HG03060 (cell line): ENCODE measurements around the gene POTEF.
A peak's percentile ranks its signal among the peaks of the same experiment; 100 is the strongest.
"Not testable (repeated sequence)": the region's sequence is repeated elsewhere in the genome, so short reads cannot be mapped to it uniquely, and the experiment has no call there.

Experiments
- ATAC-seq: cut with Tn5 transposase; IDR thresholded peaks from one replicate; pipeline ENCODE4 v1.9.1; 2021; ENCODE audit warnings: low read depth, moderate number of reproducible peaks; ENCODE audit not compliant: unreplicated experiment

The POTEF gene

DNA sequence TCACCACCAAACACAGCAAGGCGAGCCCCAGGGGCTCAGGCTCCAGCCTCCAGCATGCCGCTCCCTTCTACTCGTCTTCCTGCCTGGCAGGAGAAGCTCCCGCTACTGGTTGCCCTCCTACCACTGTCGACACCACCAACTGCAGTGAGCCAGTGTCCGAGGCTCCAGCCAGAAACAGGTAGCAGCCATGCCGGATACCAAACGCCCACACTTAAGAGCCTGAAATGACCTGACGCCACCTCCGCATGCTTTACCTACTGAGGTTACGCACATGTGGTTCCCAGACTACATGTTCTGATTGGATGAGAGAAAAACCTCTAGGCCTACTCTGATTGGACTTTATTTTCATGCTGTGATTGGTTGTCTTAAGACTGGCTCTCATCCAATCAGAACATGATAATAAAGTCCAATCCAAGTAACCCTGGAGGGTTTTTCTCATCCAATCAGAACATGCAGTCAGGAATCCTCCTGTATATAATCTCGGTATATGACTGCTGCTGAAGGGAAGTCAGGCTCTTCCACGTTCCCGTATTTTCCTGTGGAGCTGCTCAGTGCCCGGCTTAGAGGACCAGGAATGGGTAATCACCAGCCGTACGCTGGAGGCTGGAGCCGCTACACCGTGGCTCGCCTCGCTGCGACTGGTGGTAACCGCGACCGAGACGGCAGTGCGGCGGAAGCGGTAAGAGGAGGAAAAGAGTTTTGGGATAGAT lies at the start of gene POTEF:
Gene POTEF (minus strand): TSS at position 103 of the 710 bp plus-strand sequence. CDS start 8,707 bp downstream, outside the sequence.
- ATAC-seq: not testable (repeated sequence)

DNA sequence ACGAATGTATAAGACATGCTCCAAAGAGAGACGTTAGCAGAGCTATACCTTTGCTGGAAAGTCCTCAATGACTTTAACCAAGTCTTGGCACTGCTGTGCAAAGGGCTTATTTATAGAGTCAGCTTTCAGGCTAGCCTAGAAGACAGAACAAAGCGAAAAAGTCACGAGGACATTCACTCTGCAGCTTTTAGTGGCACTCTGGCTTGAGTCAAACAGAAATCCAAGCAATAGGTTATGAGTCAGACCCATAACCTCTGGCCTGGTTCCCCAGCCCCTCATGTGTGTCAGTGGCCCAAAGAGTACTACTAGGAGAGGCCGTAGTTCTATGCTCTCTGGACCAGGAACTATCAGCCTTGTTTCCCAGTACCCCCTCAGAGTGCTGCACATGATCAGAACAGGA lies 45.8 kb upstream of the POTEF start:
- peak; percentile 74 for ATAC-seq

DNA sequence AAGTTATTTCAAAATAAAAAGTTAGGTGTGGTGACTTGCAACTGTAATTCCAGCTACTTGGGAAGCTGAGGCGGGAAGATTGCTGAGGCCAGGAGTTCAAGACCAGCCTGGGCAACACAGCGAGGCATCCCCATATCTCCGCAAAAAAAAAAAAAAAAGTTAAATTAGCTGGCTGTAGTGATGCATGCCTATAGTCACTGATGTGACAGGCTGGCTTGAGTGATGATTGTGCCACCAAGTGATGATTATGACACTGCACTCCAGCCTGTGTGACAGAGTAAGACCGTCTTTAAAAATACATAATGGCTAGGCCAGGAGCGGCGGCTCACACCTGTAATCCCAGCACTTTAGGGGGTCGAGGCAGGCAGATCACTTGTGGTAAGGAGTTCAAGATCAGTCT lies 40.9 kb upstream of the POTEF start:
- no peak for ATAC-seq

DNA sequence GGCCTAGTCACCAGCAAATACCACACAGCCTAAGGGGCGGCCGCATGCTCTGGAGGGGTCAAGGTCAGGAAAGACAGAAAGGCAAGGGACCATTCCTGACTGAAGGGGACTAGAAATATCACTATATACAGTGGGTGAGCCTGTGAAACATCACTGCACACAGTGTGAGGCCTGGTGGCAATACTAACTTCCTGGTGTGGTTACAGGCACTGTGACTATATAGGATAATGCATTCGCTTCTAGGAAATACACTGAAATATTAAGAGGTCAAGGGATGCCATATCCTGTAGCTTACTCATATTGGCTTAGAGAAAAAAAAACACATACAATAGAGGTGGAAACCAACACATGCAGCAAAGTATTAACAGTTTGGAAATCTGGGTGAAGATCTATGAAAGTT lies 40.1 kb upstream of the POTEF start:
- not testable (repeated sequence) for ATAC-seq

DNA sequence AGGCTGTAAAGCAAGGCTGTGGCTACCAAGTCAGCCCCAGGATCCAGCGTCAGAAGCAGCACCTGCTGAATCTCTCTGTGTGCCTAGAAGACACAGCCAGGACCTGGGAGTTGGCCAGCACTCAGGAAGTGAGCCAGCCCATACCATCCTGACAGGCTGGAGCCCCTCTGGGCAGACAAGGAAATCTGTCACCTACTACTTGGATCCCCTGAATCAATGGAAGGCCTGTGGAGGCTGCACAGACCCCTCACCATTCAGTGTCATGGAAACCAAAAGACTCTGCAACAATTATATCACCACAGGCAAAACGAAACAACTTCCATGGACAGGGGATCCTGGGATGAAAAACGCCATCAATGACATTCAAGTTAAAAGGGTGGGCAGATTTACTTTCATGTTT lies 37.6 kb upstream of the POTEF start:
- ATAC-seq: not testable (repeated sequence)

DNA sequence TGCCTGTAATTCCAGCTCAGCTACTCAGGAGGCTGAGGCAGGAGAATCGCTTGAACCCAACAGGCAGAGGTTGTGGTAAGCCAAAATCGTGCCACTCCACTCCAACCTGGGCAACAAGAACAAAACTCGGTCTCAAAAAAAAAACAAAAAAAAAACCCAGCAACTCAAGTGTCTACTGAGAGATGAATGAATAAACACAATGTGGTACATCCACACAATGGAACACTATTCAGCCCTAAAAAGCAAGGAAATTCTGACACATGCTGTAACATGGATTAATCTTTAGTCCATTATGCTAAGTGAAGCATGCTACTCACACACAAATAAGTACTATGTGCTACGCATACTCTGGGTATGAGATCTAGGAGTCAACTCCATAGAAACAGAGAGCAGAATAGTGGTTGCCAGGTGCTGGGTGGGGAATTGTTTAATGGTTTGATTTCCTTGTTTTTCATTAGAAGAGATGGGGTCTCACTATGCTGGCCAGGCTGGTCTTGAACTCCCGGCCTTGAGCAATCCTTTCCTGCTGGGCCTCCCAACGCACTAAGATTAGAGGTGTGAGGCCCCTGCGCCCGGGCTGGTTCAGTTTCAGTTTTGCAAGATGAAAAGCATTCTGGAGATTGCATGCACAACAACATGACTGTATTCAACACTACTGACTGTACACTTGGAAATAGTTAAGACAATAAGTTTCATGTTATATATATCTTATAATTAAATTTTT lies 36.4 kb upstream of the POTEF start:
- ATAC-seq: no peak

DNA sequence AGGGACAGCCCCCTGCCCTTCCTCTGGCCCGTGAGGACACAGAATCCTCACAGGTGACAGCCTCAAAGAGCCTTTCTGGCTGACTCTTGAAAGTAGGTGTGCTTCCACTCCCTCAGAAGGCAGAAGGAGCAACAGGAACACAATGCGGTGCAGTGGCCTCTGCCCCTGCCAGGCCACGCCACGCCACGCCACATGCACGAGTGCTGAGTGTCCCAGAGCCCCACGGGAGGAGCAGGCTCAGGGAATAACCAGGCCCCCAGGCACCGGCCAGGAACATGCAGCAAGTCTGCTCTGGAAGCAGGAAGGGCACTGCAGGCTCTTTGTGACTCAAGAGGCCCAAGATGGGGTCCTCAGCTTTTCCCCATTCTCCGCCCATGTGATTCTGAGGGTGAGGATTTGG lies 33.9 kb upstream of the POTEF start:
- ATAC-seq: no peak

DNA sequence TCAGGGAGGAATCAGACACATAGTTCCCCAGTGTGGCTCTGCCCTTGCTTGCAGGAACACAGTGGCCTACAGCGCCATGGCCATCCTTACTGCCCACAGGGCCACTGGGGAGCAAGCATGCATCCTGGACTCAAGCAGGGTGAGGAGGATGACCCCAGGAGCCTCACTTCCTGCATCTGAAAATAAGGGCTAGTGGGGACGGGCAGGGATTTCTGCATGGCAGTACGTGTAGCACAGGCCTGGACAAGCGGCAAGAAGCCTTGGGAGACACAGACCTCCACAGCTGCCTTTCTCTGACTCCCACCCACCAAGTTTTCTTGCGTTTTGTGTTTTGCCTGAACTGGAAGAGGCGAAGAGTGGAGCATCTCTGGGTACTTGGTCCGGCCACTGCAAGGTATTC lies 33.5 kb upstream of the POTEF start:
- not testable (repeated sequence) for ATAC-seq

DNA sequence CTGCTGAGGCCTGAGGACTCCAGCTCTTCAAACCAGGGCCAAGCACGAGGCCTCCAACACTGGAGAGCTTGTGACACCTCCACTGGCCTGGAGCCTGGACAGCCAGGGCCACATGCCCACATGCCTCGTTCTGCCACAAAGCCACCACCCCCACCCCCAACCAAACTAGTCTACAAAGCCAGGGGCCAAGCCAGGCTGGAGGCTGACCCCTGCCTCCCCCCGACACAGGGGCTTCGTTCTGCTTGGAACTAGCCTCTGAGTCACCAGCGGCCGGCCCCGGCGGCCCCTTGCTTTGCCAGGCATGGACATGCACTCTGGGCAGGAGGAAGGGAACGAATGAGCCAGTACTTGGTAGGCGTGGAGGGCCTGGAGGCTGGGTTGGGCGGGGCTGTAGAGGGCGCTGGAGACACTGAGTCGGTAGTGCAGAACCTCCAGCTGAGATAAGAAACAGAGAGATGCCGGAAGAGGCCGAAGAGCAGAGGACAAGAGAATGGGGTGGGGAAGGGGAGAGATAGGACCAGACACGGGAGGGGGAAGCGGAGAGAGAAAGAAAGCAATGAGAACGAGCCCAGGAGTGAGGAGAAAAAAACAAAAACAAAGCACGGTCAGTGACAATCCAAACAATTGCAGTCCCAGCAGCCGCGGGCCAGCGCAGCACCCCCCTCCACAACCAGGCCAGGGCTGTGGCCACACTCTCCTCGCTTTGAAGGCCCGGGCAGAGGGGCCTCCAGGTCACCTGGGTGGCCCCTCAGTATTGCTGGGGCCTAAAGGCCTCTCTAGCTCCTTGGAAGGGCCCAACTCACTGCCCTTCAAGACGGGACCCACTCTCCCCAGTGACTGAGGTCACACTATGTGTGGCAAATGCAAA lies 32.0 kb upstream of the POTEF start:
- not testable (repeated sequence) for ATAC-seq

DNA sequence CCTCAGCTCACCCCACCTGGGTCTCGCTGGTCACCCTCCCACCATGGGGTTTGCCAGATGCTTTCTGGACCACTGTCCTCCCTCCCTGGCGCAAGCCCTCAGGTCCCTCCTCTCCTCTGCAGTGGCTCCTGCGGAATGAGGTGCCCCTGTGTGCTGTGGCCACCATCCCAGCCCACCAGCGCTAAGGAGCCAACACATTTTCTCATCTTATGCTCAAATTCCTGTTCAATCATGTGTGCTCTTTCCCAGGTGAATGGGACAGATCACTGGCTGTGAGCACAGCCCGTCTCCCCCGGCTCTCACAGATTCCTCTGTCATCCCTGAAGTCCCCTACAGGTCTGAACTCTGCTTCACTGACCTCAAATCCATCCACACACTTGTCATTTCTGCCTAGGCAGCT lies 31.1 kb upstream of the POTEF start:
- no peak for ATAC-seq

DNA sequence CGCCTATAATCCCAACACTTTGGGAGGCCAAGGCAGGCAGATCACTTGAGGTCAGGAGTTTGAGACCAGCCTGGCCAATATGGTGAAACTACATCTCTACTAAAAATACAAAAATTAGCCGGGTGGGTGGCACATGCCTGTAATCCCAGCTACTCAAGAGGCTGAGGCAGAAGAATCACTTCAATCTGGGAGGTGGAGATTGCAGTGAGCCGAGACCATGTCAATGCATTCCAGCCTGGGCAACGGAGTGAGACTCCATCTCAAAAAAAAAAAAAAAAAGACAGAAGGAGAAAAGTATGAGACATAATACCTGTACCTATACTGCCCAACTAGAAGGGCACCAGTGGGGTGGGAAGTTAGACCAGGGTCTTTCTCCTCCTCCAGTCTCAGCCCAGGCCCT lies 30.4 kb upstream of the POTEF start:
- ATAC-seq: not testable (repeated sequence)

DNA sequence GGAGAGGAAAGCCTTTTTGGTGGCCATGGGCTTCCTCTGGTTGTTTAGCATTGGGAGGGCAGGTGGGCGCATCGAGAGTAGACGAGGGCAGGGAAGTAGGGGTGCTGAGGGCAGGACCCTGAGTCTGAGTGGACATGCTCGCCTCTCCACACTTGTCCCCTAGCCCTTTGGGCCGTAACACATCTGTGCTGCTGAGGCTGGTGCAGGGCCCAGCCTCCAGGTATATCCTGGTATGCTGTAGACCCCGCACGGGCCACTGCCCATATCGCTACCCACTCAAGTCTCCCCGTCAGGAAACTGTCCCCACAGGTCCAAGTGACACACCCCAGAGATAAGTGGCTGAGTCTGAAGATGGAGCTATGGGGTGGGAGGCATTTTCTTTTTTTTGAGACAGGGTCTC lies 29.6 kb upstream of the POTEF start:
- no peak for ATAC-seq

DNA sequence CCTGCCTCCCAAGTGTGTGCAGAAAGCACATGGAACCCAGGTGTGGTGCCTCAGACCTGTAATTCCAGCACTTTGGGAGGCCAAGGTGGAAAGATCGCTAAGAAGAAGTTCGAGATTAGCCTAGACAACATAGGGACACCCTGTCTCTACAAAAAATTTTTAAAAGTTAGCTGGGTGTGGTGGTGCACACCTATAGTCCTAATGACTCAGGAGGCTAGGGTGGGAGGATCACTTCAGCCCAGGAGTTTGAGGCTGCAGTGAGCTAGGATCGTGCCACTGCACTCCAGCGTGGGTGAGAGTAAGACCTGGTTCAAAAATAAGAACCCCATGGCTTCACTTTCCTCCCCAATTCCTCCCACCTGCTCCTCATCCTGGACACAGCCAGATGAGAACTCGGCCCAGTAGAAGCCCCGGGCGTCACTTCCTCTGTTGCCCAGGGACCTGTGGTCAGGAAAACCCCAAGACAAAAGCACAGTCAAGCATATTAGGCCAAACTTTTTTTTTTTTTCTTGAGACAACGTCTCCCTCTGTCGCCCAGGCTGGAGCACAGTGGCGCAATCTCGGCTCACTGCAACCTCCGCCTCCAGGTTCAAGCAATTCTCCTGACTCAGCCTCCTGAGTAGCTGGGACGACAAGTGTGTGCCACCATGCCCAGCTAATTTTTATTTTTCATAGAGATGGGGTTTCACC lies 28.9 kb upstream of the POTEF start:
- peak; percentile 74 for ATAC-seq

DNA sequence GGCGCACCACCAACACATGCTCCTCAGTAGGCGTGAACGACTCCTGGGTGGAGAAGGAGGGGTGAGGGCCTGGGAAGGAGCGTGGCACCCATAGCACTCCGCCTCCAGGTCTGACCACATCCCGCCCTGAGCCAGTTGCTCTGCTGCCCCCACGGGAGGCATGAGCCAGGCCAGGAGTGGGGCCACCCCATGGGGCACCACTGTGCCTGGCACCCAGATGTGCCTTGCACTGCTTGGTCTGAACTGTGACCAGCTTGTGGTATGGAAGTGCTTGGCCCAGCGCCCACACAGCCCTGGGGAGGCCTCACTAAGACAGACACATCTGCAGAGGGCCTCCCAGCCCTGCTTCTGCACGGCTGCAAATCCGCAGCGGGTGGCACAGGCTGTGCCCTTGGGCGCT lies 28.3 kb upstream of the POTEF start:
- peak; percentile 38 for ATAC-seq

DNA sequence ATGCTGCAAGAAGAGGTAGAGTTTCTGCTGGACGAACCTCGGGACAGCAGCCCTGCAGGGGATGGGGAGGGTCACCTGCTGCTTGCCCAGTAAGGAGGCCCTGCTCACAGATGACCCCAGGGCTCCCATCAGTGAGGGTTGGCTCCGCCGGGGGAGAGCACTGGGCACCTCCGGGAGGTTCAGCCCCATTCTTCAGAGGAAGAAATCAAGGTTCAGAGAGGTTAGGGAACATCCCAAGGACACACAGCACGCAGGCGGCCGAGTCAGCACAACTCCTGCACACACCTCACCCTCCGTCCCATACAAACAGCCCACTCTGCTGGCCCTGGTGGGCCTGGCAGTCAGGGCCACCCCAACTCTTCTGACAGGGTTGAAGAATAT lies 27.6 kb upstream of the POTEF start:
- ATAC-seq: no peak

DNA sequence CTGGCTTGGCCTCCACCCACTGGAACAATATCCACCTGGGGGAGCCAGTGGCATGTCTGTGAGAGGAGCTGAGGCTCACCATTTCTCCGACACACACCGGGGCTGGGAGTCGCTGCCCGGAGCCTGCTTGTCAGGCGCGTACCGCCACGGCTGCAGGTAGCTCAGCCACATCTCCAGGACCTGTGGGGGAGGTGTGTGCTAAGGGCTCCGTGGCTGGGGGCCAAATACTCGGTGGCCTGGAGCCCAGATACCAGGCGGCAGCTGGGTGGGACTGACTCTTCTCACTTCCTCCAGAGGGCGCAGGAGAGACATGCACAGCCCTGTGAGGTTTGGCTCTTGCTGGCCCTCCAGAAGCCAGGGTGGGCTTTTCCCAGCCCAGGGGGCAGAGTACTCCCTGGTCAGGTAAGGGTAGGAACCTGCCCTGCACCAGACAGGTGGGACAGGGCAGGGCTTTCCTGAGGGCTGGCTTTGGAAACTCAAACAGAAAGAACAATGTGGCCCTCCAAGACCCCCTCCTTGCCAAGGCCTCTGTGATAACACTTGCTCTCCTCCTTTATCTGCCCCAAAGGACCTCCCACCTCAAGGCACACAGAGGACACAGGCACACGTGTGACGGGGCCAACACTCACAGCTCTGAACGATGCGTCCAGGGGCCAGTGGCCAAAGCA lies 27.1 kb upstream of the POTEF start:
- not testable (repeated sequence) for ATAC-seq

DNA sequence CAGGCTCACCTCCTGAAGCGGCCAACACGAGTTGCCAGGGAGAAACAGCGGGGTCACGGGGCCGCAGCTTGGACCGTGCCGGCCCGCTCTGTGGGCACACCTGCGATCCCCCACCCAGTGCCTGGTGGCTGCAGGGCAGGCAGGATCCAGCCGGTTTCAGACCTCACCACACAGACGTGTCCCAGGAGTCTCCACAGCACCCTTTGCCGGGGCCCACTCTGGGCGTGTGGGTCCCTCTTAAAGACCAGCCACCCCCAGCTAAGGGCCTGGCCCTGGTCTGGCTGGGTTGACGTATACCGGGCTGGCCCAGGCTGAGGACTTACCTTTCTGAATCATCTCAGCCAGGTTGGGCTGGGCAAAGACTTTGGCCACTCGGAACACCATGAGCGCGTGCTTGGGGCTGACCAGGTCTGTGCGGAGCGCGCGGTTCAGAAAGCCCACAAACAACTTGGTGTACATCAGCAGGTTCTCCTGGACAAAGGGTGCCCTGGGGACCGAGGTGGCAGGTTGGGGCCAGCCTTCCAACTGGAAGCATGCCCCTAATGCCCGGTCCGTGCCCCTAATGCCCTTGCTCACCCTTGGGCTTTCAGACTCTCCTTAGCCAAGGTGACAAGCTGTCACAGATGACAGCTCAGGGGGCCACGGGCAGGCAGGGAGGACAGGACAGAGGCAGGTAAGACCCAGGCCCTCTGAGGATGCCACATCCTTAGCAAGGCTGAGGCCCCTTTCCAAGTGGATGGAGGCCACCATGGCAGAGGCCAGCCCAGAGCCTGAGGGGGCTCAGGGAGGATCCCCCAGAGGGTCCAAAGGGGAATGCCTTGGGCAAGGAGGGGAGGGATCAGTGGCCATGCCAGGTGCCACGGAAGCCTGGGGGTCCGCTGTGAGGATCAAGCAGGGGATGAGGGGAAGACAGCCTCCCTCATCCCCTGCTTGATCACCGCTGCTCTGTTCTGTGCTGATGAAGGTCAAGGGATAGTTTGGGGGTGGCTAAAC lies 26.0 kb upstream of the POTEF start:
- no peak for ATAC-seq

DNA sequence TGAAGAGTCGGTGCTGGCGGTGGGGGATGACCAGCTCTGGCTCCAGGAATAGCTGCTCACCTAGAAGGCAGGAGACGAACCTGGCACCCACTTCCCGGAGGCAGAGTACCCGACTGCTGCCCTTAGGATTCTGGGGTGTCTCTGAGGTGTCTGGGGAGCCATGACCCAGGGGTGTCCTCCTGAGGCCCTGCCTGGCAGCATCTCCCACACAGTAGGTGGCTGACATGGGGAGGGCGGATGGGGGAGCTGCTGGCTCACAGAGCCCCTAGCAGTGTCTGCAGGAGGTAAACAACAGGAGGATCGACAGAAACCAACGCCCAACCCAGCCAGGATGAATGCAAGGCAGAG lies 25.4 kb upstream of the POTEF start:
- ATAC-seq: not testable (repeated sequence)
